CD4-positive, alpha-beta T cell (primary cell): Measurements from ENCODE around the gene GTF2H4. TPM values are rescaled to one million over a fixed set of nuclear protein-coding genes. Genes with fewer than 3 reads are reported as not detected.

Experiments
- ATAC-seq: fragments of 200-7000 bp; cut with Tn5 transposase; one replicate; pipeline ENCODE4 v1.10.0; 2022; ENCODE audit warnings: mild to moderate bottlenecking; ENCODE audit not compliant: poor library complexity
- CTCF ChIA-PET: fragments of 350-600 bp; sonication (Branson Sonifier 250); formaldehyde crosslinking; loops from one replicate; lab custom pipeline; 2021; ENCODE audit warnings: antibody characterized with exemption, inconsistent platforms; lab: Charles Lee
- POLR2A ChIA-PET: fragments of 350-600 bp; sonication (Branson Sonifier 250); formaldehyde crosslinking; loops from one replicate; lab custom pipeline; 2021; ENCODE audit warnings: antibody characterized with exemption, inconsistent platforms; lab: Charles Lee
- DNase-seq, 14 experiments: peaks; one replicate each; pipeline ENCODE4 v3.0.0-alpha.2; 2013 to 2020; ENCODE audit warnings: mixed read lengths in 2 of 14
- H3K27ac ChIP-seq, 2 donors: one replicate each; pipeline versions ENCODE4 v1.5.1 to v1.7.0; 2013; ENCODE audit warnings: low read length in 2 of 2, low read depth in 1 of 2, mild to moderate bottlenecking in 1 of 2
- H3K27me3 ChIP-seq, 2 experiments: 1 replicate in 1 of 2; 2 replicates in 1 of 2; pipeline versions ENCODE4 v1.6.1 to v1.7.0; 2013; ENCODE audit warnings: low read length in 2 of 2, control low read depth in 1 of 2, mild to moderate bottlenecking in 1 of 2, moderate library complexity in 1 of 2; ENCODE audit not compliant: insufficient read depth in 2 of 2, control insufficient read depth in 1 of 2
- H3K36me3 ChIP-seq: one replicate; pipeline ENCODE4 v1.6.1; 2013; ENCODE audit warnings: low read length, control low read depth; ENCODE audit not compliant: insufficient read depth
- H3K4me1 ChIP-seq: one replicate; pipeline ENCODE4 v1.6.1; 2013; ENCODE audit warnings: low read length, control low read depth; ENCODE audit not compliant: insufficient read depth
- H3K4me3 ChIP-seq: one replicate; pipeline ENCODE4 v1.5.1; 2013; ENCODE audit warnings: mild to moderate bottlenecking, low read length, moderate library complexity
- H3K9me3 ChIP-seq, 2 experiments: 1 replicate in 1 of 2; 2 replicates in 1 of 2; pipeline versions ENCODE4 v1.6.1 to v1.7.0; 2013; ENCODE audit warnings: low read length in 2 of 2, mild to moderate bottlenecking in 2 of 2, control low read depth in 1 of 2, moderate library complexity in 1 of 2; ENCODE audit not compliant: control insufficient read depth in 1 of 2, insufficient read depth in 1 of 2
- H3K27ac Mint-ChIP-seq: one replicate; pipeline ENCODE4 v1.8.0; 2020; ENCODE audit warnings: mixed read lengths
- H3K27me3 Mint-ChIP-seq: one replicate; pipeline ENCODE4 v1.8.0; 2021; ENCODE audit warnings: mixed read lengths
- H3K36me3 Mint-ChIP-seq: one replicate; pipeline ENCODE4 v1.8.0; 2021; ENCODE audit warnings: low read depth, mixed read lengths
- H3K4me1 Mint-ChIP-seq: one replicate; pipeline ENCODE4 v1.8.0; 2021; ENCODE audit warnings: low read depth, mixed read lengths
- H3K4me3 Mint-ChIP-seq: one replicate; pipeline ENCODE4 v1.8.0; 2020; ENCODE audit warnings: mild to moderate bottlenecking, mixed read lengths
- H3K9me3 Mint-ChIP-seq: one replicate; pipeline ENCODE4 v1.8.0; 2020; ENCODE audit warnings: mixed read lengths
- intact Hi-C, 2 experiments: fragments of 100-400 bp; cut with DNase I in 1 of 2; cut with micrococcal nuclease in 1 of 2; formaldehyde crosslinking; loops; one replicate each; pipeline versions ENCODE4 v1.15.1 to v1.9.0; 2023 to 2025; cut with DNase I, micrococcal nuclease
- total RNA-seq, 174 experiments: library from RNA in 2 of 174; stranded (reverse) in 2 of 174; gene quantifications; one replicate each; pipeline ENCODE4 v1.2.3 and lab custom pipeline; 2021 to 2026
- TF ChIP-seq, protein P1 (sequence below): fragments of 200-600 bp; IDR thresholded peaks from one replicate; pipeline ENCODE4 v1.8.0; 2022; ENCODE audit warnings: antibody characterized with exemption, mild to moderate bottlenecking

GTF2H4 gene
- total RNA-seq, 2 experiments from 2014 or later = 7.7 to 10.7 TPM

DNA sequence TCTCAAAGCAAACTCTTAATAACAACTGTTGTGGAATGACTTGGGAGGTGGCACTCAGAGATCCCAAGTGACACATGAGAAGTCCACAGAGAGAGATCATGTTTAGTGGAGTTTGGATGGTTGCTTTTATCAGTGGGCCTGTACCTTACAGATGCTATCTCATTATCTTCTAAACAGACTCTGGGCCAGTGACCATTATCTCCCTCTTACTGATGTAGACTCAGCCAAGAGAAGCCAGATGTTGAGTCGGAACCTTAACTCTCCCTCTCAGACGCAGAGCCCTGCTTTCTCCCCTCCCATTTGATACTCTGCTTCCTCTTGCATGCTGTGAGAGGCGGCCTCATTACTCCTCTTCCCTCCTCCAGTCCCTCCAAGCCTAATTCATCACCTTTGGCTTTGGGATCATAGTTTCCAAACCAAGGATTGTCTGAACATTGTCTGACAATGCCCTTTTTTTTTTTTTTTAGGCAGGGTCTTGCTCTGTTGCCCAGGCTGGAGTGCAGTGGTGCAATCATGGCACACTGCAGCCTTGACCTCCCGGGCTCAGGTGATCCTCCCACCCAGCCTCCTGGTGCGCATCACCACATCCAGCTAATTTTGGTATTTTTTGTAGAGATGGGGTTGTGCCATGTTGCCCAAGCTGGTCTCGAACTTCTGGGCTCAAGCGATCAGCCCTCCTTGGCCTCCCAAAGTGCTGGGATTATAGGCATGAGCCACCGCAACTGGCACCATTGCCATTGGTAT lies 28.2 kb upstream of the GTF2H4 start:
- Mint-ChIP-seq H3K4me1 (peaks cover 29% of the 10 kb centered on the region), H3K27me3 (no peaks in the 10 kb centered on the region), H3K9me3 (no peaks in the 10 kb centered on the region), H3K4me3 (no peak overlapping the region), H3K36me3 (no peaks in the 10 kb centered on the region), H3K27ac (no peak overlapping the region)
- H3K36me3 ChIP-seq = no peaks in the 10 kb centered on the region
- ATAC-seq = no peak
- TF ChIP-seq, protein P1, sequence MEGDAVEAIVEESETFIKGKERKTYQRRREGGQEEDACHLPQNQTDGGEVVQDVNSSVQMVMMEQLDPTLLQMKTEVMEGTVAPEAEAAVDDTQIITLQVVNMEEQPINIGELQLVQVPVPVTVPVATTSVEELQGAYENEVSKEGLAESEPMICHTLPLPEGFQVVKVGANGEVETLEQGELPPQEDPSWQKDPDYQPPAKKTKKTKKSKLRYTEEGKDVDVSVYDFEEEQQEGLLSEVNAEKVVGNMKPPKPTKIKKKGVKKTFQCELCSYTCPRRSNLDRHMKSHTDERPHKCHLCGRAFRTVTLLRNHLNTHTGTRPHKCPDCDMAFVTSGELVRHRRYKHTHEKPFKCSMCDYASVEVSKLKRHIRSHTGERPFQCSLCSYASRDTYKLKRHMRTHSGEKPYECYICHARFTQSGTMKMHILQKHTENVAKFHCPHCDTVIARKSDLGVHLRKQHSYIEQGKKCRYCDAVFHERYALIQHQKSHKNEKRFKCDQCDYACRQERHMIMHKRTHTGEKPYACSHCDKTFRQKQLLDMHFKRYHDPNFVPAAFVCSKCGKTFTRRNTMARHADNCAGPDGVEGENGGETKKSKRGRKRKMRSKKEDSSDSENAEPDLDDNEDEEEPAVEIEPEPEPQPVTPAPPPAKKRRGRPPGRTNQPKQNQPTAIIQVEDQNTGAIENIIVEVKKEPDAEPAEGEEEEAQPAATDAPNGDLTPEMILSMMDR = no peak
- intact Hi-C loops = loop anchor here in 1 of 2 experiments (10.0 kb wide), 1 partner anchor 425 kb away; no protein-coding TSS in a partner anchor
- no peak overlapping the region for H3K27ac ChIP-seq
- ChIA-PET CTCF (no interaction called here), POLR2A (interaction anchor here (1.2 kb wide), 1 partner anchor 51 kb away, joined by 3 read pairs; no protein-coding TSS in a partner anchor)
- no peaks in the 10 kb centered on the region for H3K9me3 ChIP-seq
- no peaks in the 10 kb centered on the region for H3K27me3 ChIP-seq
- peaks cover 29% of the 10 kb centered on the region for H3K4me1 ChIP-seq
- no peak for DNase-seq
- no peak overlapping the region for H3K4me3 ChIP-seq

DNA sequence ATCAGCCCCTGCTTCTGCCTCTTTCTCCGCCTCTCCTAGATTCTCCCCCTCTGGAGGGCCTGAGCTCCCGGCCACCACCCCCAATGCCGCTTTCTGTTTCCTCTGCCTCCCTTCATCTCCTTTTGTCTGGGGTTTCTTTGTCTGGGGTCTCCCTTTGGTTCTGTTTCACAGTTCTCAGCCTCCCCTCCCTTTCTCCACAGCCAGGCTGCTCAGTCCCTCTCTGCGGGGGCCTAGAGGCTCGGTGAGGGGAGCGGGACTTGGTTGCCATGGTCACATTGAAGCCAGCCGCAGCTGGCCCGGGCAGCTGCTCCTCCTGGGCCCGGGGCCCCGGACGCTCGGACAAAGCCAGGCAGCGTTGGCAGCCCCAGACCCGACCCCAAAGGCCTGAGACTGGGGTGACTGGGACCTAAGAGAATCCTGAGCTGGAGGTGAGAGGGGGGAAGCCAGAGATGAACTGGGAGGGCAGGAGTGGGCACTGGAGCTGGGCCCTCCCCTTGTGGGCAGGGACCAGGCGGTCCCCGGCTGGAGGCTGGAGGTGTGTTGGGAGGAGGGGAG lies 27.2 kb upstream of the GTF2H4 start:
- no peaks in the 10 kb centered on the region for H3K36me3 ChIP-seq
- no peaks in the 10 kb centered on the region for H3K27me3 Mint-ChIP-seq
- CTCF ChIA-PET = interaction anchor here (1.4 kb wide), 1 partner anchor 144 kb away, joined by 4 read pairs; no protein-coding TSS in a partner anchor
- H3K9me3 ChIP-seq = no peaks in the 10 kb centered on the region
- no peaks in the 10 kb centered on the region for H3K36me3 Mint-ChIP-seq
- peaks cover 35% of the 10 kb centered on the region for H3K4me1 Mint-ChIP-seq
- no peak for ATAC-seq
- POLR2A ChIA-PET = no interaction called here
- TF ChIP-seq, protein P1 = no peak
- H3K4me1 ChIP-seq = peaks cover 38% of the 10 kb centered on the region
- H3K27ac Mint-ChIP-seq = no peak overlapping the region
- DNase-seq = no peak
- intact Hi-C loops = loop anchor here in 1 of 2 experiments (10.0 kb wide), 1 partner anchor 426 kb away; no protein-coding TSS in a partner anchor
- no peaks in the 10 kb centered on the region for H3K9me3 Mint-ChIP-seq
- no peak overlapping the region for H3K4me3 Mint-ChIP-seq
- no peak overlapping the region for H3K27ac ChIP-seq
- H3K4me3 ChIP-seq = no peak overlapping the region
- H3K27me3 ChIP-seq = no peaks in the 10 kb centered on the region

DNA sequence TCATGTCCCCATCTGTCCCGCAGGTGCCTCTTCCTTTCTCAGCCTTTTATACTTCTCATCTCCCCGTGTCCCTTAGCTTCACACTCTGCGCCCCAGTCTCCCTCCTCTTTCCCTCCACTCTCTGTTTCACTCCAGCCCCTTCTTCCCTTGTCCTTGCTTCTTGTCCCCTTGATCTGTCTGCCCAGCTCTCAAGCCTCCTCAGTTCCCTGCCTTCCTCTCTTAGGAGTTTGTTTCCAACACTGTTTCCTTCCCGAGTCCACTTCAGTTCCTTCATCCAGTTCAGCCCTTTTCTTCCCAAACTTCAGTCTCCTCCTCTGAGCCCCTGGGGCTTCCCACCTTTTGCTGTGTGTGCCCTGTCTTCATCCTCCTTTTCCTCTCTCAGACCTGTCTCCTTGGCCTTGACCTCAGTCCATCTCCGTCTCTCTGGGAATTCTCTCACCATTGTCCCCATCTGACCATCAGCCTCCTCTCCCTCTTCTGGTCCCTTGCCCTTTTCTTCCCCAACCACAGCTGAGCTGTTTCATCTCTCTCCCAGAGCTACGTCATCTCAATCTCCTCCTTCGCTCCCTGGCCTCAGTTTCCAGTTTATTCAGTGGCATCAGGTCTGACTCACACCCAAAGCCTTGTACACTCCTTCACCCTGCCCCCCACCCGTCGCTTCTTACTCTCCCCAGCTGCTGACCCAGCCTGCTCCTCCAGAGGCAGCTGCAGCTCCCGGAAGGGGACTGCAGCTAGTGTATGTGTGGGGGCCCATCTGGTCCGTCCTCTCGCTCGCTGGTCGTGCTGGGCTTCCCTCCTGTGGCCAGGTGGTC lies 26.4 kb upstream of the GTF2H4 start:
- POLR2A ChIA-PET = interaction anchor here (1.2 to 1.6 kb wide), 2 partner anchors 26 to 88 kb away, joined by 3 to 5 read pairs; partner anchors contain the start of gene GTF2H4
- no peak overlapping the region for H3K27ac ChIP-seq
- H3K4me1 Mint-ChIP-seq = peaks cover 42% of the 10 kb centered on the region

More for the DNA sequence above, 26.4 kb upstream of the GTF2H4 start:
- Mint-ChIP-seq H3K9me3 (no peaks in the 10 kb centered on the region), H3K4me3 (peak overlapping the region; percentile 68), H3K36me3 (no peaks in the 10 kb centered on the region), H3K27me3 (no peaks in the 10 kb centered on the region), H3K27ac (peak overlapping the region; percentile 16)
- TF ChIP-seq, protein P1 = no peak
- Histone ChIP-seq H3K4me1 (peaks cover 47% of the 10 kb centered on the region), H3K36me3 (no peaks in the 10 kb centered on the region), H3K4me3 (no peak overlapping the region), H3K9me3 (no peaks in the 10 kb centered on the region), H3K27me3 (no peaks in the 10 kb centered on the region)
- ATAC-seq (no peak), DNase-seq (no peak)
- intact Hi-C loops = loop anchor here in 1 of 2 experiments (10.0 kb wide), 1 partner anchor 427 kb away; no protein-coding TSS in a partner anchor
- CTCF ChIA-PET = interaction anchor here (1.1 to 1.4 kb wide), 4 partner anchors 53 to 151 kb away, joined by 3 to 4 read pairs (median 3); no protein-coding TSS in a partner anchor
